ENCODE data around the gene GUCY1B1. TPM values are rescaled to one million over a fixed set of nuclear protein-coding genes. Genes with fewer than 3 reads are reported as not detected.

GUCY1B1 gene
- polyA plus RNA-seq (ENCODE audit: insufficient read length in 4 of 4) = 10 to 100 TPM; 59.6 to 77.0 (median 68.3) TPM

- peak; percentile 72 to 92 (median 86) for DNase-seq (ENCODE audit: low read depth in 4 of 4, low spot score in 2 of 4)
These were observed at the start of gene GUCY1B1 for GRCh38 chr4:155758481-155759371. Gene GUCY1B1, plus strand, starts transcription at chr4:155759021. Its CDS starts 120 bp downstream, at chr4:155759141.

DNA sequence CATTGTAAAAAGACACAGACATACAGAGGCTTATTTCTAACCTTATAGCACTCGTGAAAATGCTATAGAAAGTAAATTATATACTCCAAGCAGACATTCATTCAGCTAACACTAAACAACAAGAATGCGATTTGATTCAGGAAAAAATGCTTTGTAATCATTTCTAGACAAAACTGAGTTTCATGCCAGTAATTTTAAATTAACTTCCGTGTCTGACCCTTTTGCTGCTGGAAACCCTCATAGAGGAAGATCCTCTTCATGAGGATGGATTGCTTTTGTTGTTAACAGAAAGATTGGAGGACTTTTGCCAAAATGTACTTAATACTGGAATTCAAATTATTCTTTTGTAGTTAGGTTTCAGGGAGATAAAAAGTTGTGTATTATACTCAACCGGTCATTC, 48.9 kb upstream of the GUCY1B1 start:
- DNase-seq (ENCODE audit: low read depth in 4 of 4, low spot score in 2 of 4) = no peak

GRCh38 chr4:155711556-155711955, 47.3 kb upstream of the GUCY1B1 start:
- DNase-seq (ENCODE audit: low read depth in 4 of 4, low spot score in 2 of 4) = no peak

- no peak for DNase-seq (ENCODE audit: low read depth in 4 of 4, low spot score in 2 of 4)
These were observed 46.0 kb upstream of the GUCY1B1 start for GRCh38 chr4:155712846-155713245.

GRCh38 chr4:155713911-155714310, 44.9 kb upstream of the GUCY1B1 start:
- no peak for DNase-seq (ENCODE audit: low read depth in 4 of 4, low spot score in 2 of 4)

- DNase-seq (ENCODE audit: low read depth in 4 of 4, low spot score in 2 of 4) = no peak
These were observed 36.5 kb upstream of the GUCY1B1 start for GRCh38 chr4:155722336-155722735.

- DNase-seq (ENCODE audit: low read depth in 4 of 4, low spot score in 2 of 4) = no peak
These were observed 35.9 kb upstream of the GUCY1B1 start for GRCh38 chr4:155722816-155723499.

DNA sequence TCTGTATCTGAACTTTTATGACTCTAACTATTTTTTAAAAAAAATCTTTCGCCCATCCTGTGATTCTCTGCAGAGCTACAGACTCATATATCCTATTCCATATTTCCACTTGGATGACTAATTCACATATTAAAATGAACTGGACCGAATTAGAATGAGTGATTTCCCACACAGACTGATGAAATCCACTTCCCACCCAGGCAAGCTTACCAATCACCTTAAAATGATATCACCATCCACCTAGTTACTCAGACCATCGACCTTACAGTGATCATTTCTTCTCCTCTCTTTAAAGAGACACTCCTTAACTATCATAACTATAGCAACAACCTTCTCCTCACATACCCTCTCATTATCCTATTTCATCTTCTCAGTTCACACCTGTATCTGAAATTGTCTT, 34.1 kb upstream of the GUCY1B1 start:
- no peak for DNase-seq (ENCODE audit: low read depth in 4 of 4, low spot score in 2 of 4)

- DNase-seq (ENCODE audit: low read depth in 4 of 4, low spot score in 2 of 4) = no peak
These were observed 24.8 kb upstream of the GUCY1B1 start for GRCh38 chr4:155734065-155734464.

- DNase-seq (ENCODE audit: low read depth in 4 of 4, low spot score in 2 of 4) = no peak
These were observed 23.9 kb upstream of the GUCY1B1 start for GRCh38 chr4:155734951-155735350.

GRCh38 chr4:155735496-155735895, 23.3 kb upstream of the GUCY1B1 start:
- no peak for DNase-seq (ENCODE audit: low read depth in 4 of 4, low spot score in 2 of 4)

DNA sequence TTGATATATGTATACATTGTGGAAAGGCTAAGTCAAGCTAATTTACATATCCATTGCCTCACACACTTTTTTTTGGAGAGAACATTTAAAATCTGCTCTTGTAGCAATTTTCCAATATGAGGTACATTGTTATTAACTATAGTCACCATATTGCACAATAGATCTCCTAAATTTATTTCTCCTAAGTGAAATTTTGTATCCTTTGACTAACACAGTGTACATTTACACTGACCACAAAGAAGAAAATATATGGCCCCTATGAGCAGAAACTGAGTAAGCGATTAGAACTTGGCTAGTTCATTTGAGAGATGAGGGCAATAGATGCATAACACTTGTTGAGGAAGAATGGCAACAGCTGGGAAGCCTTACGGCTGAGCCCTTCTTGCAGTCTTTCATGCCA, 20.3 kb upstream of the GUCY1B1 start:
- no peak for DNase-seq (ENCODE audit: low read depth in 4 of 4, low spot score in 2 of 4)

DNA sequence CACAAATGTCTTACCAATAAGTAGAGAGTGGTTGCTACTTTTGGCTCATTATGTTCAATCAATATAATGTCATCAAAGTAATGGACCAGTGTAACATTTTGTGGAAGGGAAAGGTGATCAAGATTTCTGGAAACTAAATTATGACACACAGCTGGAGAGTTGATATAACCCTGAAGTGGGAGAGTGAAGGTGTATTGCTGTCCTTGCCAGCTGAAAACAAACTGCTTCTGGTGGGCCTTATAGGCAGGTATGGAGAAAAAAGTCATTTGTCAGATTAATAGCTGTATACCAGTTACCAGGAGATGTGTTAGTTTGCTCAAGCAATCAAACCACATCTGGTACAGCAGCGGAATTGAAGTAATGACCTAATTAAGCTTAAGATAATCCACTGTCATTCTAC, 17.3 kb upstream of the GUCY1B1 start:
- no peak for DNase-seq (ENCODE audit: low read depth in 4 of 4, low spot score in 2 of 4)

GRCh38 chr4:155742310-155743015, 16.4 kb upstream of the GUCY1B1 start:
- DNase-seq (ENCODE audit: low read depth in 4 of 4, low spot score in 2 of 4) = no peak

GRCh38 chr4:155745984-155746383, 12.8 kb upstream of the GUCY1B1 start:
- DNase-seq (ENCODE audit: low read depth in 4 of 4, low spot score in 2 of 4) = no peak

- no peak for DNase-seq (ENCODE audit: low read depth in 4 of 4, low spot score in 2 of 4)
These were observed 10.8 kb upstream of the GUCY1B1 start for GRCh38 chr4:155748039-155748438.

DNA sequence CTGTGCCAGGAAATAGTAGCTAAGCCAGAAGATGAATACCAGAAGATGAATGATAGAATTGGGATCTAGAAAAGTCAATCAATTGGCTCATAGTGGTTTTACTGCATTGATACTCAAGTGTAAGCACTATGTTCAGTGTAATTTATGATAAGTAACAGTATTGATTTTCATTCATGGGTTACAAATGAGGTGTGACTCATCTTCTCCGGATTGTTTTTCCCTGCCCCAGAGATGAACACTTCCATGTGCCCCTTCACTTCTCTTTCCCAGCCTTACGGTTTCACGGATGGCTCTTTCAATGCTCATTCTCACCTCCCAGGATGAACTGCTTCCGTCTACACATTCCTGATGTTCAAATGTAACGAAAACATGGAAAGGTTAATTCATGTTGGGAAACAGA, 9.8 kb upstream of the GUCY1B1 start:
- DNase-seq (ENCODE audit: low read depth in 4 of 4, low spot score in 2 of 4) = no peak

DNA sequence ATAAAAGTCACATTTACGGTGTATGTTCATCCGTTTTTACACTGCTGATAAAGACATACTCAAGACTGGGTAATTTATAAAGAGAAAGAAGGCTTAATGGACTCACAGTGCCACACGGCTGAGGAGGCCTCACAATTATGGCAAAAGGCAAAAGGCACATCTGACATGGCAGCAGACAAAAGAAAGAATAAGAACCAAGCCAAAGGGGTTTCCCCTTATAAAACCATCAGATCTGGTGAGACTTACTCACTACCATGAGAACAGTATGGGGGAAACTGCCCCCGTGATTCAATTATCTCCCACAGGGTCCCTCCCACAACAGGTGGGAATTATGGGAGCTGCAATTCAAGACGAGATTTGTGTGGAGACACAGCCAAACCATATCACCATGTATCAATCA, 7.3 kb upstream of the GUCY1B1 start:
- no peak for DNase-seq (ENCODE audit: low read depth in 4 of 4, low spot score in 2 of 4)

DNA sequence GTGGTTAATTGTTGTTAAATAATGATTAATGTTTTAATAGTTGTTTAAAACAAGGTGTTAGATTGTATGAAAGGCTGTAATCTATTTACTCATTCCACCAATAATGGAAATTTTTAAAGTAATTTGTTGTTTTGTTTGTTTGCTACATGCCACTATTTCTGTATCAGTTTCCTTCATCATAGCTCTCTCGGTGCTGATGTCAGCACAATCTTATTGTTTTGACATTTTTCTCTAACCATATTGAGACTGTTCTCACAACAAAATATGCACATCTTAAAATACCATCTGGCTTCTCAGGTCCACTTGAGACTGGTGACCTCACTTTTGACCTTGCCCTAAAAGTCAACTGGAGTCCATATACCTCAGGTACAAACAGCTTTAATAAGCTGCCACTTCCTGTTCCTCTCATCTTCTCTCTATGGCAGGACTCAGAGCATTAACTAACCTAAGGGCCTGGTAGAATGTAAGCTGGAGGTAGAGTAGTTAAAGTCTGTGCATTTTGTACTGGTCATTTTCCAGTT, 1.0 kb upstream of the GUCY1B1 start:
- DNase-seq (ENCODE audit: low read depth in 4 of 4, low spot score in 2 of 4) = no peak

DNA sequence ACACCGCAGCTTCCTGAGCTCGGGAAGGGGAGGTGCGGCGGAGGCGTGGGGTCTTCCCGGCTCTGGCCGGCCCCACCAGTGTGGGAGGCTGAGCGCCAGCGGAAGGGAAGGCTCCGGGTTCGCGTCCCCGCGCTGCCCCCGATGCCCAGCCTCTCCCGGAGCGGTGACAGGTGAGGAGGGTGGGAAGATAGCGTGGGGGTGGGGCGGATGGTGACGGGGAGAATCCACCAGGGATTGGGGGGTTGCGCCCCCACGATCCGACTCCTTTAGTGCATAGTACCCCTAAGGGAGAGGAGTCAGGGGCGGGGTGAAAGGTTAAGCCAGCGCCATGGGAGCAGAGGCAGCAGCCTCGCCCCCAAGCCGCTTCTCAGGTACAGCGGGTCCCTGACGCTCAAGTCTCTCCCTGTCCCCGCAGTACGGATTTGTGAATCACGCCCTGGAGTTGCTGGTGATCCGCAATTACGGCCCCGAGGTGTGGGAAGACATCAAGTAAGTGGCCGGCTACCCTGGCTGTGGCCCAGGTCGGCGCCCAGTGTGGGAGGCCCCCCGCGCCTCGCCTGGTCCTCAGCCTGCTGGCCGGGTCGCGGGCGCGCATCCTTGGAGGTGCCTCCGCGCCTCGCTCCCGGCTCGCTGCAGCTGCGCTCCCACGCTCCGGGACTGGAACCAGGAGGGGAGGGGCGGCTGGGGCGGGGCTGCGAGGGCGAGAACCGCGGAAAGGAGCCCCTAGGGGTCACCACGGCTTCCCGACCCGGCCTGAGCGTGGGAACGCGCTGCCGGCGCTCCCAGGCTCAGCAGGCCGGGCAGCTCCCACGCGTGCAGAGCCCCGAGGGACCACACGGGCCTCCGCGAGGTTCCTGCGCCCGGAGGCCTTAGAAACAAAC, 791 bp downstream of the GUCY1B1 start:
- peak in 2 of 4 donors; percentile 28 to 50 for DNase-seq (ENCODE audit: low read depth in 4 of 4, low spot score in 2 of 4)

All from left renal cortex interstitium (tissue), 4 donors.